WTC11 (cell line): ENCODE results near the gene USP7. TPM values are rescaled to one million over a fixed set of nuclear protein-coding genes. Genes with fewer than 3 reads are reported as not detected.

Experiments used
- ATAC-seq: fragments of 200-7000 bp; cut with Tn5 transposase; 2 replicates; pipeline ENCODE4 v1.10.0; 2021; ENCODE audit warnings: mild to moderate bottlenecking, moderate library complexity
- CTCF ChIA-PET: fragments of 300-600 bp; sonication (Branson Sonifier 250); formaldehyde crosslinking; loops from one replicate; lab custom pipeline; 2021; ENCODE audit warnings: antibody characterized with exemption; lab: Charles Lee
- POLR2A ChIA-PET: fragments of 350-600 bp; sonication (Branson Sonifier 250); formaldehyde crosslinking; loops from one replicate; lab custom pipeline; 2021; ENCODE audit warnings: antibody characterized with exemption; lab: Charles Lee
- DNase-seq: peaks from one replicate; pipeline ENCODE4 v3.0.0; 2021; ENCODE audit warnings: low spot score
- H3K27ac Mint-ChIP-seq: 2 replicates; pipeline ENCODE4 v1.8.0; 2021; ENCODE audit warnings: mixed read lengths
- H3K27me3 Mint-ChIP-seq: 2 replicates; pipeline ENCODE4 v1.8.0; 2021; ENCODE audit warnings: low read depth, mild to moderate bottlenecking, moderate library complexity, mixed read lengths
- H3K36me3 Mint-ChIP-seq: 2 replicates; pipeline ENCODE4 v1.8.0; 2021; ENCODE audit warnings: mixed read lengths
- H3K4me1 Mint-ChIP-seq: 2 replicates; pipeline ENCODE4 v1.8.0; 2022; ENCODE audit warnings: mixed read lengths
- H3K4me3 Mint-ChIP-seq: 2 replicates; pipeline ENCODE4 v1.8.0; 2021; ENCODE audit warnings: mild to moderate bottlenecking, moderate library complexity, mixed read lengths
- H3K9me3 Mint-ChIP-seq: 2 replicates; pipeline ENCODE4 v1.8.0; 2021; ENCODE audit warnings: mixed read lengths
- ATF1 ChIP-seq: sonication (generic); formaldehyde crosslinking; IDR thresholded peaks from 2 replicates; pipeline ENCODE4 v1.8.1; 2023; ENCODE audit warnings: mild to moderate bottlenecking, moderate library complexity, missing genetic modification reagents
- ATF6 ChIP-seq: sonication (generic); formaldehyde crosslinking; IDR thresholded peaks from 2 replicates; pipeline ENCODE4 v1.8.1; 2023; ENCODE audit warnings: mild to moderate bottlenecking, missing genetic modification reagents
- ESRRA ChIP-seq: sonication (generic); formaldehyde crosslinking; IDR thresholded peaks from 2 replicates; pipeline ENCODE4 v1.8.1; 2022; ENCODE audit warnings: mild to moderate bottlenecking, missing genetic modification reagents, borderline replicate concordance
- FOXK1 ChIP-seq: sonication (generic); formaldehyde crosslinking; IDR thresholded peaks from 2 replicates; pipeline ENCODE4 v1.8.0; 2022; ENCODE audit warnings: mild to moderate bottlenecking, moderate library complexity, missing genetic modification reagents
- GABPB1 ChIP-seq: sonication (generic); formaldehyde crosslinking; IDR thresholded peaks from 2 replicates; pipeline ENCODE4 v1.8.1; 2023; ENCODE audit warnings: mild to moderate bottlenecking, missing genetic modification reagents
- HMGA2 ChIP-seq: fragments of 250-450 bp; sonication (Bioruptor Pico); IDR thresholded peaks from 2 replicates; pipeline ENCODE4 v1.4.0; 2021; ENCODE audit warnings: mild to moderate bottlenecking, moderate library complexity
- MXD4 ChIP-seq: fragments of 250-450 bp; sonication (Bioruptor Pico); IDR thresholded peaks from 2 replicates; pipeline ENCODE4 v1.8.0; 2021; ENCODE audit warnings: mild to moderate bottlenecking, moderate library complexity, borderline replicate concordance
- NR1H2 ChIP-seq: sonication (generic); formaldehyde crosslinking; IDR thresholded peaks from 2 replicates; pipeline ENCODE4 v1.9.0; 2021; ENCODE audit warnings: mild to moderate bottlenecking, moderate library complexity, missing genetic modification reagents
- OVOL2 ChIP-seq: fragments of 250-450 bp; sonication (Bioruptor Pico); IDR thresholded peaks from 2 replicates; pipeline ENCODE4 v1.9.0; 2021; ENCODE audit warnings: mild to moderate bottlenecking, borderline replicate concordance
- PRDM15 ChIP-seq: sonication (generic); formaldehyde crosslinking; IDR thresholded peaks from 2 replicates; pipeline ENCODE4 v1.8.0; 2022; ENCODE audit warnings: missing genetic modification reagents
- RORB ChIP-seq: fragments of 250-450 bp; sonication (Bioruptor Pico); IDR thresholded peaks from 2 replicates; pipeline ENCODE4 v1.9.0; 2021; ENCODE audit warnings: mild to moderate bottlenecking
- SMAD4 ChIP-seq: sonication (generic); formaldehyde crosslinking; IDR thresholded peaks from 2 replicates; pipeline ENCODE4 v1.8.0; 2022; ENCODE audit warnings: mild to moderate bottlenecking, missing genetic modification reagents
- SP1 ChIP-seq: sonication (generic); formaldehyde crosslinking; conservative IDR thresholded peaks from 2 replicates; pipeline ENCODE4 v1.8.1; 2022; ENCODE audit warnings: missing genetic modification reagents
- TCF7 ChIP-seq: sonication (generic); formaldehyde crosslinking; IDR thresholded peaks from 2 replicates; pipeline ENCODE4 v1.8.0; 2022; ENCODE audit warnings: mild to moderate bottlenecking, low read depth, missing genetic modification reagents, moderate library complexity
- ZNF232 ChIP-seq: sonication (generic); formaldehyde crosslinking; IDR thresholded peaks from 2 replicates; pipeline ENCODE4 v1.8.0; 2022; ENCODE audit warnings: mild to moderate bottlenecking, missing genetic modification reagents
- ZNF263 ChIP-seq: sonication (generic); formaldehyde crosslinking; IDR thresholded peaks from 2 replicates; pipeline ENCODE4 v1.8.1; 2022; ENCODE audit warnings: low read depth, mild to moderate bottlenecking, moderate library complexity, missing genetic modification reagents
- ZNF317 ChIP-seq: sonication (generic); formaldehyde crosslinking; IDR thresholded peaks from 2 replicates; pipeline ENCODE4 v1.8.1; 2023; ENCODE audit warnings: low read depth, mild to moderate bottlenecking, moderate library complexity, missing genetic modification reagents, borderline replicate concordance
- ZNF423 ChIP-seq: fragments of 250-450 bp; sonication (Bioruptor Pico); IDR thresholded peaks from 2 replicates; pipeline ENCODE4 v2.1.2; 2022; ENCODE audit warnings: mild to moderate bottlenecking, moderate library complexity
- total RNA-seq: library from RNA; stranded (reverse); gene quantifications from 3 replicates; pipeline ENCODE4 v1.2.3, GENCODE V29; 2021
- TF ChIP-seq, protein P1 (sequence below): sonication (generic); formaldehyde crosslinking; IDR thresholded peaks from 2 replicates; pipeline ENCODE4 v1.8.0; 2022; ENCODE audit warnings: mild to moderate bottlenecking, missing genetic modification reagents
- TF ChIP-seq, protein P2 (sequence below): sonication (generic); formaldehyde crosslinking; IDR thresholded peaks from 2 replicates; pipeline ENCODE4 v1.8.1; 2023; ENCODE audit warnings: mild to moderate bottlenecking, missing genetic modification reagents, moderate library complexity
- TF ChIP-seq, protein P3 (sequence below): sonication (generic); formaldehyde crosslinking; IDR thresholded peaks from 2 replicates; pipeline ENCODE4 v1.8.0; 2022; ENCODE audit warnings: mild to moderate bottlenecking, missing genetic modification reagents

The USP7 gene
- total RNA-seq, 1 experiment from 2014 or later: 211 TPM

GRCh38 chr16:8920645-8921346 lies 42.9 kb downstream of the USP7 start (continued):
- TF ChIP-seq ZNF263 (CRISPR knock-in tag) (no peak), GABPB1 (CRISPR knock-in tag) (no peak), OVOL2 (CRISPR knock-in tag) (no peak), HMGA2 (no peak), ESRRA (no peak), SP1 (CRISPR knock-in tag) (no peak), ATF6 (CRISPR knock-in tag) (no peak)
- TF ChIP-seq, all 79 proteins: peak for 0

GRCh38 chr16:8919934-8920462 lies 43.7 kb downstream of the USP7 start:
- DNase-seq: no peak

More at GRCh38 chr16:8919934-8920462, 43.7 kb downstream of the USP7 start:
- no peaks in the 10 kb centered on the region for H3K9me3 Mint-ChIP-seq
- H3K36me3 Mint-ChIP-seq: peaks cover 80% of the 10 kb centered on the region
- CTCF ChIA-PET: interaction anchor here (2.6 to 3.2 kb wide), 2 partner anchors 16 to 88 kb away, joined by 6 to 14 read pairs; no protein-coding TSS in a partner anchor
- H3K4me3 Mint-ChIP-seq: no peak overlapping the region
- no peak for TF ChIP-seq ZNF423
- TF ChIP-seq, protein P1, sequence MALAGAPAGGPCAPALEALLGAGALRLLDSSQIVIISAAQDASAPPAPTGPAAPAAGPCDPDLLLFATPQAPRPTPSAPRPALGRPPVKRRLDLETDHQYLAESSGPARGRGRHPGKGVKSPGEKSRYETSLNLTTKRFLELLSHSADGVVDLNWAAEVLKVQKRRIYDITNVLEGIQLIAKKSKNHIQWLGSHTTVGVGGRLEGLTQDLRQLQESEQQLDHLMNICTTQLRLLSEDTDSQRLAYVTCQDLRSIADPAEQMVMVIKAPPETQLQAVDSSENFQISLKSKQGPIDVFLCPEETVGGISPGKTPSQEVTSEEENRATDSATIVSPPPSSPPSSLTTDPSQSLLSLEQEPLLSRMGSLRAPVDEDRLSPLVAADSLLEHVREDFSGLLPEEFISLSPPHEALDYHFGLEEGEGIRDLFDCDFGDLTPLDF (CRISPR knock-in tag): no peak
- TF ChIP-seq ATF6 (CRISPR knock-in tag): no peak
- no peak for TF ChIP-seq PRDM15 (CRISPR knock-in tag)
- TF ChIP-seq, protein P2, sequence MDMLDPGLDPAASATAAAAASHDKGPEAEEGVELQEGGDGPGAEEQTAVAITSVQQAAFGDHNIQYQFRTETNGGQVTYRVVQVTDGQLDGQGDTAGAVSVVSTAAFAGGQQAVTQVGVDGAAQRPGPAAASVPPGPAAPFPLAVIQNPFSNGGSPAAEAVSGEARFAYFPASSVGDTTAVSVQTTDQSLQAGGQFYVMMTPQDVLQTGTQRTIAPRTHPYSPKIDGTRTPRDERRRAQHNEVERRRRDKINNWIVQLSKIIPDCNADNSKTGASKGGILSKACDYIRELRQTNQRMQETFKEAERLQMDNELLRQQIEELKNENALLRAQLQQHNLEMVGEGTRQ (CRISPR knock-in tag): no peak
- no peak for TF ChIP-seq ZNF317 (CRISPR knock-in tag)
- no peak for TF ChIP-seq MXD4 (CRISPR knock-in tag)
- no peak for TF ChIP-seq ZNF232 (CRISPR knock-in tag)
- TF ChIP-seq RORB (CRISPR knock-in tag): no peak
- no peak for TF ChIP-seq FOXK1 (CRISPR knock-in tag)
- TF ChIP-seq NR1H2 (CRISPR knock-in tag): no peak
- TF ChIP-seq, protein P3, sequence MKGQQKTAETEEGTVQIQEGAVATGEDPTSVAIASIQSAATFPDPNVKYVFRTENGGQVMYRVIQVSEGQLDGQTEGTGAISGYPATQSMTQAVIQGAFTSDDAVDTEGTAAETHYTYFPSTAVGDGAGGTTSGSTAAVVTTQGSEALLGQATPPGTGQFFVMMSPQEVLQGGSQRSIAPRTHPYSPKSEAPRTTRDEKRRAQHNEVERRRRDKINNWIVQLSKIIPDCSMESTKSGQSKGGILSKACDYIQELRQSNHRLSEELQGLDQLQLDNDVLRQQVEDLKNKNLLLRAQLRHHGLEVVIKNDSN: no peak
- TF ChIP-seq SMAD4 (CRISPR knock-in tag): no peak
- no peak for TF ChIP-seq ATF1 (CRISPR knock-in tag)
- TF ChIP-seq TCF7 (CRISPR knock-in tag): no peak
- TF ChIP-seq, all 79 proteins: peak for 0
- no peaks in the 10 kb centered on the region for H3K4me1 Mint-ChIP-seq
- POLR2A ChIA-PET: no interaction called here
- no peaks in the 10 kb centered on the region for H3K27me3 Mint-ChIP-seq
- no peak overlapping the region for H3K27ac Mint-ChIP-seq
- no peak for ATAC-seq
